ENCODE measurements around the gene WWOX. TPM values are rescaled to one million over a fixed set of nuclear protein-coding genes. Genes with fewer than 3 reads are reported as not detected.

The WWOX gene
- total RNA-seq, 4 donors from 2014 or later, result 12.9 to 53.5 (median 25.6) TPM

DNA sequence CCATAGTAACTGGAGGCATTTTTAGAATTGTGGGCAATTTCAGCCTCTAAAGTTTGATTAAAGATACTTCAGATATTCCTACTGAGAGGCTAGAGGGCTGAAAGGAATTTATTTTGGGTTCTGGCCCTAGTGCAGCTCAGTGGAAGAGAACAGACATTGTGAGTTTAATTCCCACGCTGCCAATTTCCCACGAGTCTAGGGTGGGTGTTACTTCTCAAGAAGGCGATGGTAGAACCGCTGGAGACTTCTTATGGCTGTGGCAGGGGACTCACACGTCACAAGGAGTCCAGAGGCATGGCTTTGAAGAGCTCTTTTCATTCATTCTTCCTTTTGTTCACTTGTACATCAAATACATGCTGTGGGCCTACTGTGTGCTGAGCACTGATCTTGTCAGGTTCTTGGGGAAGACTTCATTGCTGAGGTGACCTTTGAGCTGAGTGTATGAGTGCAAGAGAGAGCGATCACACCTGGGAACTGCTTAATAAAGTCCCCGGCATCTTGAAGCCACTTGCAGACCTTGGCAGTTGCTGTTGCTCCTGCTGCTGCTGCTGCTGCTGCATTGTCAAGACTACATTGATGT is 111.7 kb downstream of the WWOX start:
- TF ChIP-seq CTCF (IDR thresholded peaks at IDR 0.05), result no peak
- TF ChIP-seq EP300 (IDR thresholded peaks at IDR 0.05), result no peak
- TF ChIP-seq POLR2A (IDR thresholded peaks at IDR 0.05), result no peak
- TF ChIP-seq POLR2AphosphoS5 (IDR thresholded peaks at IDR 0.05), result no peak
- Histone ChIP-seq H3K27me3 (peaks cover 24% of the 10 kb centered on the region), H3K4me3 (no peak overlapping the region), H3K9me3 (no peaks in the 10 kb centered on the region), H3K36me3 (no peaks in the 10 kb centered on the region), H3K27ac (no peak overlapping the region), H3K4me1 (peaks cover 0 to 14% (median 5%) of the 10 kb centered on the region in 3 donors)
- ATAC-seq, result no peak
- WGBS, 2 donors (ENCODE audit: low coverage in 1 of 2), result 72 to 77% methylated on average over 7 of the region's 7 CpGs

DNA sequence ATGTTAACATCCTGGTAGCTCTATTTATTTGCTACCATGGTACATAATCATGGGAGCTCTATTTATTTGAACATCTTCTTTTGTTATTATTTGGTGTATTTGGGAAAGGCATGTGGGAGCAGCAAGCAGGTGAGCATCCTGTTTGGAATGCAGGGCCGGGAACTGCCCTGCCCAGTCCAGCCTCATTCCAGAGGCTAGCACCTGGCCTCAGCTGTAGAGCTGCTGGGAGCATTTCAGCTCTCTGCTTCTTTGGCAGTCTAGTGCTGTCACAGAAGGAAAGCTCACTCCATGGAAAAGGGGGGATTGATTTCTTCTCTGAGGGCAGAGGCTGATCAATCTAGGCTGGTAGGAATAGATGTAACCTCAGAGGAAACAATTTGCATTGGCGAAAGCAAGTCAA is 112.5 kb downstream of the WWOX start:
- WGBS, 2 donors (ENCODE audit: low coverage in 1 of 2), result 100% methylated on average over 1 of the region's 2 CpGs; no CpG with 5 or more reads in 1 of the 2 donors
- Histone ChIP-seq H3K27ac (no peak overlapping the region), H3K27me3 (peaks cover 24% of the 10 kb centered on the region), H3K4me1 (peaks cover 0 to 14% (median 5%) of the 10 kb centered on the region in 3 donors), H3K4me3 (no peak overlapping the region), H3K9me3 (no peaks in the 10 kb centered on the region), H3K36me3 (no peaks in the 10 kb centered on the region)
- no peak for ATAC-seq
- no peak for TF ChIP-seq POLR2A (IDR thresholded peaks at IDR 0.05)
- no peak for TF ChIP-seq EP300 (IDR thresholded peaks at IDR 0.05)
- TF ChIP-seq POLR2AphosphoS5 (IDR thresholded peaks at IDR 0.05), result no peak
- no peak for TF ChIP-seq CTCF (IDR thresholded peaks at IDR 0.05)

DNA sequence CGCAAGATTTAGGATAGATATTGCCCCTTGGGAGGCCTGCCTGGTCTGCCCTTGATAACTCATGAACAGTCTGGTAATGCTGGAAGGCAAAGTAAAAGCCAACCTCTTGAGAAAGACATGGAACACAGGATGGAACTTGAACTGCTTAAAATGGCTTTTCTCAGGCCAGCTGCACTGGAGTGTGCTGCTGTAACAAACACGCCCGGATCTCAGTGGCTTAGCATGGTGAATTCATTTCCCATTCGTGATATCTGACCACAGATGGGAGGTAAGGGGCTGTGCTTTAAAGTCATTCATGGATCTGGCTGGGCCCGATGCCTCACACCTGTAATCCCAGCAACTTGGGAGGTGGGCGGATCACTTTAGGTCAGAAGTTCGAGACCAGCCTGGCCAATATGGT is 113.2 kb downstream of the WWOX start:
- WGBS, 2 donors (ENCODE audit: low coverage in 1 of 2), result 100% methylated on average over 1 of the region's 7 CpGs
- TF ChIP-seq POLR2AphosphoS5 (IDR thresholded peaks at IDR 0.05) (no peak), CTCF (IDR thresholded peaks at IDR 0.05) (no peak), EP300 (IDR thresholded peaks at IDR 0.05) (no peak), POLR2A (IDR thresholded peaks at IDR 0.05) (no peak)
- Histone ChIP-seq H3K4me1 (peaks cover 0 to 14% (median 5%) of the 10 kb centered on the region in 3 donors), H3K4me3 (no peak overlapping the region), H3K27me3 (peaks cover 24% of the 10 kb centered on the region), H3K36me3 (no peaks in the 10 kb centered on the region), H3K27ac (no peak overlapping the region), H3K9me3 (no peaks in the 10 kb centered on the region)
- ATAC-seq, result no peak

DNA sequence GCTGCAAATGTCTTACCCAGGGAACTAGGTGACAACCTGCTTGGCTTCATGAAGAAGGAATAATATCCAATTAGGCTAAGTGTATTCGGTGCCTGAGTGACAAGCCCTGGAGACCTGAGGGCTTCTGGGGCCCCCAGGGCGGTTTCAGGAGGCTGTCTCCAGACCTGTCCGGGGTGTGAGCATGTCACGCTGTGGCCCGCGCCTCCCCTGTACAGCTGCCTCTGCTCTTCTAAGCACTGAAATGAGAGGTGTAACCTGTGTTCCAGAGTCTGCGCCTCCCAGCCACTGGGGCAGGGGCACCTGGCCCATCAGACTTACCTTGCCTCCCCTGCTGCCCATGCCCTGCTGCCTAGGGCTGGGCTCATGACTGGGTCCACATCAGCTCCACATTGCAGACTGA is 114.3 kb downstream of the WWOX start:
- 93% methylated on average over 2 of the region's 7 CpGs; no CpG with 5 or more reads in 1 of the 2 donors for WGBS, 2 donors (ENCODE audit: low coverage in 1 of 2)
- H3K27me3 ChIP-seq, result peaks cover 24% of the 10 kb centered on the region
- peaks cover 0 to 14% (median 5%) of the 10 kb centered on the region in 3 donors for H3K4me1 ChIP-seq
- no peak overlapping the region for H3K4me3 ChIP-seq
- H3K27ac ChIP-seq, result no peak overlapping the region
- no peak for TF ChIP-seq POLR2A (IDR thresholded peaks at IDR 0.05)
- TF ChIP-seq POLR2AphosphoS5 (IDR thresholded peaks at IDR 0.05), result no peak
- no peak for TF ChIP-seq CTCF (IDR thresholded peaks at IDR 0.05)
- no peak for TF ChIP-seq EP300 (IDR thresholded peaks at IDR 0.05)
- ATAC-seq, result no peak
- H3K9me3 ChIP-seq, result no peaks in the 10 kb centered on the region
- H3K36me3 ChIP-seq, result no peaks in the 10 kb centered on the region

- Histone ChIP-seq H3K27ac (no peak overlapping the region), H3K9me3 (no peaks in the 10 kb centered on the region), H3K36me3 (no peaks in the 10 kb centered on the region), H3K4me1 (peaks cover 0 to 4% (median 2%) of the 10 kb centered on the region in 3 donors), H3K27me3 (peaks cover 24% of the 10 kb centered on the region), H3K4me3 (no peak overlapping the region)
- TF ChIP-seq POLR2AphosphoS5 (IDR thresholded peaks at IDR 0.05) (no peak), EP300 (IDR thresholded peaks at IDR 0.05) (no peak), POLR2A (IDR thresholded peaks at IDR 0.05) (no peak), CTCF (IDR thresholded peaks at IDR 0.05) (no peak)
- ATAC-seq, result no peak
- 88 to 95% methylated on average over 6 to 9 of the region's 9 CpGs for WGBS, 2 donors (ENCODE audit: low coverage in 1 of 2)
Measured at GRCh38 chr16:78215222-78215621, 115.8 kb downstream of the WWOX start.

All from gastroesophageal sphincter (tissue), 4 donors.